NCI-H1436 treated with DMSO at 0.1 percent for 48 hours (cell line): Measurements from ENCODE around the gene TNFRSF18.

Experiments
- DNase-seq: peaks from one replicate; lab custom pipeline; 2025; lab: John Stamatoyannopoulos, UW

The TNFRSF18 gene

GRCh38 chr1:1211541-1212441, 5.4 kb upstream of the TNFRSF18 start:
- no peak for DNase-seq

GRCh38 chr1:1210726-1211540, 4.5 kb upstream of the TNFRSF18 start:
- no peak for DNase-seq

GRCh38 chr1:1208713-1209433, 2.5 kb upstream of the TNFRSF18 start:
- DNase-seq: no peak

GRCh38 chr1:1207571-1207892, 1.1 kb upstream of the TNFRSF18 start:
- DNase-seq: no peak

GRCh38 chr1:1206966-1207531, 657 bp upstream of the TNFRSF18 start:
- no peak for DNase-seq

GRCh38 chr1:1205769-1206375, 520 bp downstream of the TNFRSF18 start:
- DNase-seq: no peak

- DNase-seq: no peak
These were observed 1.2 kb downstream of the TNFRSF18 start for GRCh38 chr1:1204998-1205768.

GRCh38 chr1:1204425-1204920, 1.9 kb downstream of the TNFRSF18 start:
- DNase-seq: no peak

- DNase-seq: no peak
These were observed 2.6 kb downstream of the TNFRSF18 start for GRCh38 chr1:1203561-1204424.

- DNase-seq: no peak
These were observed 3.4 kb downstream of the TNFRSF18 start for GRCh38 chr1:1202831-1203560.

GRCh38 chr1:1200876-1201810, 5.2 kb downstream of the TNFRSF18 start:
- no peak for DNase-seq

- DNase-seq: no peak
These were observed 6.2 kb downstream of the TNFRSF18 start for GRCh38 chr1:1199961-1200875.

- no peak for DNase-seq
These were observed 7.0 kb downstream of the TNFRSF18 start for GRCh38 chr1:1199141-1199960.

- no peak for DNase-seq
These were observed 7.8 kb downstream of the TNFRSF18 start for GRCh38 chr1:1198423-1199140.
